Activated naive CD8-positive, alpha-beta T cell treated with anti-CD3 and anti-CD28 coated beads, Interleukin-2, amount 50 U/mL, for 16 hours (primary cell): ENCODE data around the gene MAPK12.

ENCODE experiments used
- DNase-seq: peaks from one replicate; pipeline ENCODE4 v3.0.0-alpha.2; 2020; ENCODE audit warnings: low read depth, low spot score

The MAPK12 gene

GRCh38 chr22:50232481-50233151 lies 28.9 kb downstream of the MAPK12 start:
- no peak for DNase-seq

- no peak for DNase-seq
Measured at GRCh38 chr22:50229370-50229769, 32.1 kb downstream of the MAPK12 start.

- DNase-seq, result no peak
Measured at GRCh38 chr22:50228366-50228765, 33.1 kb downstream of the MAPK12 start.

GRCh38 chr22:50227579-50228215 lies 33.8 kb downstream of the MAPK12 start:
- no peak for DNase-seq

GRCh38 chr22:50226875-50227165 lies 34.7 kb downstream of the MAPK12 start:
- DNase-seq, result no peak

- DNase-seq, result no peak
Measured at GRCh38 chr22:50226063-50226874, 35.2 kb downstream of the MAPK12 start.

GRCh38 chr22:50225200-50225969 lies 36.1 kb downstream of the MAPK12 start:
- DNase-seq, result no peak

GRCh38 chr22:50224071-50224470 lies 37.4 kb downstream of the MAPK12 start:
- no peak for DNase-seq

- DNase-seq, result no peak
Measured at GRCh38 chr22:50222508-50222907, 39.0 kb downstream of the MAPK12 start.

- DNase-seq, result no peak
Measured at GRCh38 chr22:50221410-50222300, 39.8 kb downstream of the MAPK12 start.

- no peak for DNase-seq
Measured at GRCh38 chr22:50220603-50221409, 40.7 kb downstream of the MAPK12 start.

- no peak for DNase-seq
Measured at GRCh38 chr22:50219800-50220602, 41.5 kb downstream of the MAPK12 start.

- no peak for DNase-seq
Measured at GRCh38 chr22:50218996-50219727, 42.3 kb downstream of the MAPK12 start.

- no peak for DNase-seq
Measured at GRCh38 chr22:50218153-50218995, 43.1 kb downstream of the MAPK12 start.

GRCh38 chr22:50217543-50218152 lies 43.8 kb downstream of the MAPK12 start:
- DNase-seq, result no peak

- DNase-seq, result no peak
Measured at GRCh38 chr22:50216684-50217520, 44.6 kb downstream of the MAPK12 start.
